ENCODE measurements around the gene TIMP2. TPM values are rescaled to one million over a fixed set of nuclear protein-coding genes. Genes with fewer than 3 reads are reported as not detected.

Gene TIMP2
- total and polyA plus RNA-seq, 2 experiments from 2014 or later, result 10.6 to 22.5 TPM

DNA sequence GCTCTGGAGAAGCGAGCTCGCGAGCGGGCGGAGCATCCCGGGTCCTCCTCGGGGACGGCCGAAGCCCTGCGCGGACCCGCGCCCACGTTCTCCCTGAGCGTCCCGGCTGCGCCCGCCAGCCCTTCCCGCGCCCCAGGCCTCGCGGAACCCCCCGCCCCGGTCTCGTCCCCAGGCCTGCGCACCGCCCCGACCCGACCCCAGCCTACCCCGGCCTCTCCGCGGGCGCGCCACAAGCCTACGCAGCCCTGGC is 84.7 kb downstream of the TIMP2 start:
- no peak; the same call in 2 of the 3 replicates for ATAC-seq

More for the DNA sequence above, 84.7 kb downstream of the TIMP2 start:
- Mint-ChIP-seq H3K27ac (peak overlapping the region; percentile 88; the same call in 1 of the 2 replicates), H3K9me3 (no peaks in the 10 kb centered on the region; the same call in 1 of the 3 replicates), H3K36me3 (ENCODE audit: low read depth) (peaks cover 24% of the 10 kb centered on the region), H3K4me1 (peaks cover 21% of the 10 kb centered on the region), H3K27me3 (ENCODE audit: insufficient read depth, low read depth, poor library complexity) (peaks cover 12% of the 10 kb centered on the region), H3K4me3 (peak overlapping the region; percentile 93; the same call in 2 of the 3 replicates)
- Histone ChIP-seq H3K4me1 (ENCODE audit: insufficient read depth) (peaks cover 13% of the 10 kb centered on the region), H4K20me1 (replicated peaks; ENCODE audit: insufficient read depth) (peaks cover 36% of the 10 kb centered on the region), H3K79me2 (replicated peaks; ENCODE audit: insufficient read depth) (peaks cover 40% of the 10 kb centered on the region), H3K4me2 (peak overlapping the region; percentile 96), H2AFZ (no peak overlapping the region), H3K4me3 (peak overlapping the region; percentile 97), H3K36me3 (ENCODE audit: insufficient read depth) (peaks cover 27% of the 10 kb centered on the region), H3K27me3 (ENCODE audit: insufficient read depth) (no peaks in the 10 kb centered on the region), H3F3A (replicated peaks; ENCODE audit: low read depth) (peaks cover 3% of the 10 kb centered on the region; the same call in 1 of the 2 replicates), H3K27ac (ENCODE audit: low read depth) (peak overlapping the region; percentile 79; the same call in 1 of the 2 replicates), H3K9me2 (ENCODE audit: insufficient read depth) (no peaks in the 10 kb centered on the region)
- no peak for TF ChIP-seq POLR2AphosphoS5 (IDR thresholded peaks at IDR 0.05; ENCODE audit: low read depth)
- TF ChIP-seq ZNF331 (CRISPR knock-in tag; IDR thresholded peaks at IDR 0.05; ENCODE audit: low read depth), result no peak
- no peak for TF ChIP-seq ZNF114 (CRISPR knock-in tag; IDR thresholded peaks at IDR 0.05)
- TF ChIP-seq, protein P1, sequence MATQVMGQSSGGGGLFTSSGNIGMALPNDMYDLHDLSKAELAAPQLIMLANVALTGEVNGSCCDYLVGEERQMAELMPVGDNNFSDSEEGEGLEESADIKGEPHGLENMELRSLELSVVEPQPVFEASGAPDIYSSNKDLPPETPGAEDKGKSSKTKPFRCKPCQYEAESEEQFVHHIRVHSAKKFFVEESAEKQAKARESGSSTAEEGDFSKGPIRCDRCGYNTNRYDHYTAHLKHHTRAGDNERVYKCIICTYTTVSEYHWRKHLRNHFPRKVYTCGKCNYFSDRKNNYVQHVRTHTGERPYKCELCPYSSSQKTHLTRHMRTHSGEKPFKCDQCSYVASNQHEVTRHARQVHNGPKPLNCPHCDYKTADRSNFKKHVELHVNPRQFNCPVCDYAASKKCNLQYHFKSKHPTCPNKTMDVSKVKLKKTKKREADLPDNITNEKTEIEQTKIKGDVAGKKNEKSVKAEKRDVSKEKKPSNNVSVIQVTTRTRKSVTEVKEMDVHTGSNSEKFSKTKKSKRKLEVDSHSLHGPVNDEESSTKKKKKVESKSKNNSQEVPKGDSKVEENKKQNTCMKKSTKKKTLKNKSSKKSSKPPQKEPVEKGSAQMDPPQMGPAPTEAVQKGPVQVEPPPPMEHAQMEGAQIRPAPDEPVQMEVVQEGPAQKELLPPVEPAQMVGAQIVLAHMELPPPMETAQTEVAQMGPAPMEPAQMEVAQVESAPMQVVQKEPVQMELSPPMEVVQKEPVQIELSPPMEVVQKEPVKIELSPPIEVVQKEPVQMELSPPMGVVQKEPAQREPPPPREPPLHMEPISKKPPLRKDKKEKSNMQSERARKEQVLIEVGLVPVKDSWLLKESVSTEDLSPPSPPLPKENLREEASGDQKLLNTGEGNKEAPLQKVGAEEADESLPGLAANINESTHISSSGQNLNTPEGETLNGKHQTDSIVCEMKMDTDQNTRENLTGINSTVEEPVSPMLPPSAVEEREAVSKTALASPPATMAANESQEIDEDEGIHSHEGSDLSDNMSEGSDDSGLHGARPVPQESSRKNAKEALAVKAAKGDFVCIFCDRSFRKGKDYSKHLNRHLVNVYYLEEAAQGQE (IDR thresholded peaks at IDR 0.05; ENCODE audit: unreplicated experiment), result no peak
- TF ChIP-seq CREB1 (CRISPR knock-in tag; IDR thresholded peaks at IDR 0.05; ENCODE audit: low read depth), result no peak
- no peak for TF ChIP-seq STAT1 (IDR thresholded peaks at IDR 0.05; ENCODE audit: unreplicated experiment)
- no peak for TF ChIP-seq NANOG (IDR thresholded peaks at IDR 0.05; ENCODE audit: borderline replicate concordance)
- TF ChIP-seq ZNF462 (CRISPR knock-in tag; IDR thresholded peaks at IDR 0.05), result no peak
- no peak for TF ChIP-seq EZH2phosphoT487 (IDR thresholded peaks at IDR 0.05; ENCODE audit: unreplicated experiment)
- TF ChIP-seq ETS1 (IDR thresholded peaks at IDR 0.05), result no peak
- no peak for TF ChIP-seq EZH2 (IDR thresholded peaks at IDR 0.05; ENCODE audit: low read depth, unreplicated experiment)
- TF ChIP-seq CTCF (conservative IDR thresholded peaks at IDR 0.05; ENCODE audit: low read depth in 2 of 2), result no peak
- TF ChIP-seq JUNB (IDR thresholded peaks at IDR 0.05; ENCODE audit: unreplicated experiment), result no peak
- DNase-seq (ENCODE audit: low spot score), result no peak

Data from GM23338 (cell line).